ENCODE measurements around the gene ABCA7.

- TF ChIP-seq CTCF (IDR thresholded peaks at IDR 0.05) (no peak), POLR2A (IDR thresholded peaks at IDR 0.05) (no peak)
Observed at GRCh38 chr19:991932-992669, 47.8 kb upstream of the ABCA7 start.

Data from adrenal gland (tissue), 5 donors.